HepG2 (cell line): ENCODE measurements around the gene MT1F.

ENCODE experiments used
- CREM ChIP-seq, 2 experiments: sonication (generic) in 1 of 2; formaldehyde crosslinking in 1 of 2; IDR thresholded peaks; 2 replicates each; pipeline versions ENCODE4 v1.4.0 to v1.6.1; 2016 to 2020; ENCODE audit warnings: antibody characterized with exemption in 1 of 2, mild to moderate bottlenecking in 1 of 2, missing genetic modification reagents in 1 of 2
- HDAC1 ChIP-seq: sonication (generic); formaldehyde crosslinking; IDR thresholded peaks from 2 replicates; pipeline ENCODE4 v1.5.1; 2020; ENCODE audit warnings: mild to moderate bottlenecking, missing genetic modification reagents
- TCF7L2 ChIP-seq: IDR thresholded peaks from 2 replicates; pipeline ENCODE4 v1.6.1; 2011; ENCODE audit warnings: mild to moderate bottlenecking, low read depth, low read length, moderate library complexity
- ZNF17 ChIP-seq: sonication (generic); formaldehyde crosslinking; IDR thresholded peaks from 2 replicates; pipeline ENCODE4 v1.5.0; 2020; ENCODE audit warnings: mild to moderate bottlenecking, missing genetic modification reagents

- no peak for TF ChIP-seq HDAC1
- TF ChIP-seq TCF7L2, result no peak
- TF ChIP-seq CREM (IDR thresholded peaks at IDR 0.05), result no peak
- TF ChIP-seq CREM (CRISPR knock-in tag; IDR thresholded peaks at IDR 0.05), result no peak
- TF ChIP-seq ZNF17, result no peak
Observed at GRCh38 chr16:56636616-56637413, 20.9 kb upstream of the MT1F start.
